ENCODE data around the gene SMIM9.

The SMIM9 gene

GRCh38 chrX:154779261-154779660, 55.2 kb downstream of the SMIM9 start:
- DNase-seq = no peak

GRCh38 chrX:154776753-154777152, 57.7 kb downstream of the SMIM9 start:
- DNase-seq = no peak

- DNase-seq = peak; percentile 22
These were observed 58.8 kb downstream of the SMIM9 start for GRCh38 chrX:154775419-154776349.

GRCh38 chrX:154774622-154775021, 59.8 kb downstream of the SMIM9 start:
- DNase-seq = no peak

All from stimulated activated CD4-positive, alpha-beta T cell treated with anti-CD3 and anti-CD28 coated beads, Interleukin-12 subunit alpha, Interleukin-12 subunit beta, amount 100 ng/mL, for 4 hours (primary cell).